Hematopoietic multipotent progenitor cell treated with erythropoietin and hydrocortisone succinate and interleukin-3 and kit ligand, for 6 days (in vitro differentiated cells): ENCODE measurements around the gene COL5A1.
"Not testable (repeated sequence)": the region's sequence is repeated elsewhere in the genome, so short reads cannot be mapped to it uniquely, and the experiment has no call there.

Source experiments
- DNase-seq: peaks from one replicate; pipeline ENCODE4 v3.0.0-alpha.2; 2015

COL5A1 gene

GRCh38 chr9:134658378-134658955 lies 16.9 kb downstream of the COL5A1 start:
- DNase-seq, result no peak

GRCh38 chr9:134659688-134660131 lies 18.1 kb downstream of the COL5A1 start:
- no peak for DNase-seq

DNA sequence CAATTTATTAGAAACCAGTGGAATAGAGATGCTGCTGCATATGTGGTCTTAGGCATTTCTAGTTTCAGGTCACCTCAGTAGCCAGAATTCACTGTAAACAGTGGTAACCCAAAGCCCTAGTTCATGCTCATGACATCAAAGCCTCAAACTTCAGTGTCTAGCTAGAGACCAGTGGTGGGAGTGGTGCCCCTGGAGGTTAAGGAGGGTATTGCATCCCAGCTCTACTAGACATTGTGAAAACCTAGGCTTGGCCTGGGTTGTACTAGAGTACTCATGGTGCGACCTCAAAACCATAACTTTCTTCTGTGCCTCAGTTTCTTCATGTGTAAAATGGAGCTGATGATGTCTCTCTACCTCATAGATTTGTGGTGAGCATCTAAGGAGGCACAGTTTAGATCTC lies 18.8 kb downstream of the COL5A1 start:
- DNase-seq, result peak; percentile 32

DNA sequence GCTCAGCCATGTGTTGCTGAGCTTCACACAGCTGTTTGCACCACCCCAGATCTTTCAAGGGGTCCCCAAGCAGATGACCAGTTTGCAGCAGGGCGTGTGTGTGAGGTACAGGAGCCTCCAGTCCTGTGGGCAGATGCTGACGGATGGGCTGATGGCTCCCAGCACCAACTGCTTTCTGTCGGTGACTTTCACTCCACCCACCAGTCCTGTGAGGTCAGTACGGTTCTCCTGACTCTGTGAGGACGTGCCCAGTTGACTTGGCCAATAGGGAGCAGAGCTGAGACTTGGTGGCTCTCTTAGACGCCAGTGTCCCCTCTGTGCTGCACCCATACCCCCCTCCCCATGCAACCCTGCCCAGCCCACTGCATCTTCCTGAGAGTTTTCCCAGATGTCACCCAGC lies 19.7 kb downstream of the COL5A1 start:
- no peak for DNase-seq

GRCh38 chr9:134661791-134662142 lies 20.2 kb downstream of the COL5A1 start:
- no peak for DNase-seq

DNA sequence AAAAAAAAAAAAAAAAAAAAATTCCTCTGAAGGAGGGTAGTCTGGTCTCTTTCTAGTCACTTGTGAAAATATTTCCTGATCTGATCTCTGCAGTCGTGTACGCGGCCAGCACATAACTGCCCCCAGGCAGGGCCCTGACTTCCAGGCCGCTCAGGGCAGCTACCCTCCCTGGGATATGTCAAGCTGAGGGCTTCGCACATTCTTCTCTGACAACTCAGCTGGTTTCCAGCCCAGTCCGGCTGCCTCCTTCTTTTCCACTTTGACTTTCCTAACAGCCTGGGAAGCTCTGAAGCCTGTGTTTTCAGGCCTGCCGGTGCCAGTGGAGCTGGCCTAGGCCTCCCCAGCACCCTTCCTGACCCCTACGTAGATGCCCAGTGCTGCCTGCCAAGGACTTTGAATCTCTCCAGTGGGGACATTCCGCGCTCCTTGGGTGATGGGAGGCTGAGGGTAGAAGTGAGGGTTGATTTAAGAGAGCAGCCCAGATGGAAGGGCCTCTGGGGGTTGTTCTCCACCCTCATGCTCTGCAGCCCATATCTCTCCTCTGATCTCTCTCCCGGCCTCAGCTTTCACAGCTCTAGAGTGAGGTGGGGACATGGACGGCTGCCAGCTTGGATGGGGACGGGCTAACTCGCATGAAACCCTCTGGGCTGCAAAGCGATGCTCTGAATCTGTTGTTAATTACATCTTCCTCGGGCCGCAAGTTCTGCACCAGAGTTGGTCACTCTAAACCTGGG lies 20.7 kb downstream of the COL5A1 start:
- no peak for DNase-seq

GRCh38 chr9:134663084-134663483 lies 21.5 kb downstream of the COL5A1 start:
- DNase-seq, result no peak

GRCh38 chr9:134663753-134664415 lies 22.3 kb downstream of the COL5A1 start:
- DNase-seq, result no peak

DNA sequence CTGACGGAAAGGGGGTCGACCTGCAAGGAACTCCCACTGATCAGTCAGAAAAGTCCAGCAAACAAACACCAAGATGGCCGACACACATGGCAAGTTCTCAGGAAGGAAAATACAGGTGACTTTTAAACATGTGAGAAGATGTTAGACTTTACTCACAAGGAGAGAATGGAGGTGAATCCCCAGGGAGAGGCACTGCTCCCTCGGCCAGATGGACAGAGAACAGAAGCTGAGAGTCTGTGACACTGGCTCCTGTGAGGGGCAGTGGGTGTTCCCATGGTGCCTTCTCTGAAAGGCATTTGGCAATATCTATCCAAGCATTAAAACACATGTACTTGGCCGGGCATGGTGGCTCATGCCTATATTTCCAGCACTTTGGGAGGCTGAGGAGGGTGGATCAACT lies 22.8 kb downstream of the COL5A1 start:
- DNase-seq, result no peak

- no peak for DNase-seq
Observed at GRCh38 chr9:134666208-134666607, 24.6 kb downstream of the COL5A1 start.

DNA sequence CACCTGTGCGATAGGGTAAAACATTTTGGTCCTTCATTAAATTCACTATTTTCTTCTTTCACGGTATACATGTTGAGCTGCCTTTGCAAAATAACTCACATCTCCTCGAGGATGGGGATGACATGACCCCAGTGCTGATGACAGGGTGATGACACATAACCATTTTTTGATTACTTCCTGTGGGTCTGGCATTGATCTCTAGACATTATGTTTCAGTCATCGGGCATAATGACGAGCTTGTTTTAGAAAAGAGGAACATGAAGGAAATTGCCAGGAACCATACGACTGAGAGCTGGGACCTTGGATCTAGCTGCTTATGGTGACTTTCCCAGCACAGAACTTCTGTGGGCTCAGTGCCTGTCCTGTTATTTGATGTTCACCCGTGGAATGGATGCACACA lies 25.2 kb downstream of the COL5A1 start:
- no peak for DNase-seq

DNA sequence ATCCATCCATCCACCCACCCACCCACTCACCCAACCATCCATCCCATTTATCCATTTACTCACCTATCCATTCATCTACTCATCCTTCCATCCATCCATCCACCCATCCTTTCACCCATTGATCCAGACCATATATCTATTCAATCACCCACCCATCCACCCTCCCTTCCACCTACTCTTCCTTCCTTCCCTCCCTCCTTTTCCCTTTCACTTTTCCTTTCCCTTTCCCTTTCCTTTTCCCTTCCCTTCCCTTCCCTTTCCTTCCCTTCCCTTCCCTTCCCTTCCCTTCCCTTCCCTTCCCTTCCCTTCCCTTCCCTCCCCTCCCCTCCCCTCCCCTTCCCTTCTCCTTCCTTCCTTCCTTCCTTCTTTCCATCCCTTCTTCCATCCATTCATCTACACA lies 27.4 kb downstream of the COL5A1 start:
- not testable (repeated sequence) for DNase-seq

DNA sequence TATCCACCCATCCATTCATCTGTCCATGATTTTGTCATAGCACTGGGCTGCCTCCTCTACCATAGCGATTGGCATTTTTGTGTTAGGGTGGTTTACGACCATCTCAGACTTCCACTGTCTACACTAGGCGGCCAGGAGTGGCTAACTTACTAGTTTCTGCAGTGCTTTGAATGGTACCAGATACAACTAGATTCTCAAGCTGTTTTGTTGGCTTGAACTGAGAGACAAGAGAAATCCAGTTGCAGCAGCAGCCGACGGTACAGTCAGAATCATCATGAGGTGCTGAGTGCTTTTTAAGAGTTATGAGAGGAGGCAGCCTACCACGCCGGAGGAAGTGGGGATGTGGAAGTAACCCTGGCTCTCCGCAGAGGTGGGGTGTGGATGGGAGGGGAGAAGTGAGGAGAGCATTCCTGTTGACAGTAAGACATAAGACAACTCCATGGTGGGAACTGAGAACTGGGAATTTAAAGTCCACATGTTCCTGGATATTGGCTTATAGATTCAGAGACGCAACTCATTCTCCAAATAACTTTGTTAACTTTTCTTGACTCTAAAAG lies 27.9 kb downstream of the COL5A1 start:
- DNase-seq, result no peak

DNA sequence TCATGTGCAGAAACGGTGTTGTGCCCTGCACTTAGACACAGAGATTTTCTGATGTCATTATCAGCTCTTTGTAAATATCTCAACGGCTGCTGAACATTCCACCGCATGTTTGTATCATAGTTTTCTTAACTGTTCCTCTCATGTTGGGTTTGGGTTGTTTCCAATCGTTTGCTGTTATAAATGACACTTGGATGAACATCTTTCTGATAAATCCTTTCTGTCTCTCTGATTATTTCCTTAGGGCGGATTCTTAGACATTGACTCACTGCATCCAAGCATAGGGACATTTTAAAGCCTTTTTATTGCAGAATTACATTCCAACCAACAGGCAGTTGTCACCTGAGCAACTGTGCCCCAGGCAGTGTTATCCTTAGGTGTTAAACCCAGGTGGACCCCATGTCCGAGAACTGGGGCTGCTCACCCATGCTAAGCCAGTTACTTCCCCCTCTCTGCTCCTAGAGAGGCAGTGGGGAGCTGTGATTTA lies 28.5 kb downstream of the COL5A1 start:
- DNase-seq, result no peak

DNA sequence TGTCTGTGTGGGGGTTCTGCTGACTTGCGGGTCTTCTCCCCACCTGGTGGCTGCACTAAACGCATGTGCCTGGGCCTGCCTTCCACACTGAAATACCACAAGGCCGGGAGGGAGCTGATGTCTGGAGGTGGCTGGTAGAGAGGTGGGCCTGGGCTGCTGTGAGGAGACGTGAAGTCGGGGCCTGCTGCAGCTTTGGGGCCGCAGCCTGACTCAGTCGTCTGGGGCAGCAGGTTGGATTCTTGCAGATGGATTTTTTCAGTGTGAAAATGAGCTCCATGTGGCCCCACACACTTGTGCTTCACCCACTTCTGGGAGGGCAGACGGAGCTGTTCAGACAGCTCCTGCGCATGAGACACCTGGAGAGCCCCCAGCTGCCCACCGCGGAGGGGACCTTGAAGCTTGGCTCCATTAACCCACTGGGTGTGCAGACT lies 29.3 kb downstream of the COL5A1 start:
- DNase-seq, result no peak

GRCh38 chr9:134671341-134672113 lies 29.9 kb downstream of the COL5A1 start:
- DNase-seq, result no peak

DNA sequence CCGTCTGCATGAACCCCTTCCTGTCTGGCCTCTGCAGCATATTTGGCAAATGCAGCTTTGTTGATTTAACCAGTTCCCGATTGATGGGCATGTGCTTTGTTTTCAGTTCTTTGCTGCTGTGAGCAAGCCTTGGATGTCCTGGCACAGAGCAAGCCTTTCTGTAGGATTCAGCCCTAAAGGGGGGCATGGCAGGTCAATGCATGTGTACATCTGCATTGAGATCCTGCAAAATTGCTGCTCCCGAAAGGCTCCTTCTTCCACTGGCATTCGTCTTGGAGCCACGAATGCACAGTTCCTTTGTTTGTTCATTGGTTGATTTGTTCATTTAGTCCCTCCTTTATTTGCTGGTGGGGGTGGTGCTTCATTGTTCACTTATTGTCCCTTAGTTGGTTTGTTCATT lies 34.8 kb downstream of the COL5A1 start:
- DNase-seq, result no peak

DNA sequence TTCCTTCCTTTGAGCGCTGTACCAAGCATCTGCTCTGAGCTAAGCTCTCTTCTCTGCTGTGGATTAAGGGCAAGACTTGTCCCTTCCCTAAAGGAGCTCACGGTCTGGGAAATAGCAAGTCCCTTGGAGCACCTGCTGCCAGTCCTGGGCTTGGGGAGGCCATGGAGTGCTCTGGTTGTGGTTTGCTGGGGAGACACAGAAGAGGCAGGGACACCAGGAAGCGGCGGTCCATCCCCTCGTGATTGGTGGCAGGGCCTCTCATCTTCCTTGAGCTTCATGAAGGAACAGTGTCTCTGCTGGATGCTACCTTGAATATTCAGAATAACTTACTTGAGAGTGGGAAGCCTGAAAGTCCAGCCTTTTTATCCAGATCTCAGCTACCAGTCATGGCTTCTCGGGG lies 35.3 kb downstream of the COL5A1 start:
- no peak for DNase-seq

DNA sequence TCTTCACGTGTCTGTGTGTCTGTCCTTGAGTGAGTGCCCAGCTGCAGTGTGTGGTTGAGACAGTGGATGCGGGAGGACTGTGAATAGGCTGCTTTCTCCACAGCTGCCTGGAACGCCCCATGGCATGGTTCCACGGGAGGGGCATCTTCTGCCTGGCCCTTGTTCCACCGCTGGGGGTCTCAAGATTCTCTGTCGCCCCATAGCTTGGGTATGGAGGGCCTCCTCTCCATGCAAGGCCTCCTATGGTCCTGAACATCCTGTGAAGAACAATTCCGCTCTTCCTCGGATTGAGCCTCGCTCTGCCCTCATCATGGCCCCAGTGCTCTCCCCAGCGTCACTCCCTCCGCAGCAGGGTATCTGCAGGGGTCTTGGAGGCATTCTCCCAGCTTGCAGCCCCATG lies 36.1 kb downstream of the COL5A1 start:
- no peak for DNase-seq

DNA sequence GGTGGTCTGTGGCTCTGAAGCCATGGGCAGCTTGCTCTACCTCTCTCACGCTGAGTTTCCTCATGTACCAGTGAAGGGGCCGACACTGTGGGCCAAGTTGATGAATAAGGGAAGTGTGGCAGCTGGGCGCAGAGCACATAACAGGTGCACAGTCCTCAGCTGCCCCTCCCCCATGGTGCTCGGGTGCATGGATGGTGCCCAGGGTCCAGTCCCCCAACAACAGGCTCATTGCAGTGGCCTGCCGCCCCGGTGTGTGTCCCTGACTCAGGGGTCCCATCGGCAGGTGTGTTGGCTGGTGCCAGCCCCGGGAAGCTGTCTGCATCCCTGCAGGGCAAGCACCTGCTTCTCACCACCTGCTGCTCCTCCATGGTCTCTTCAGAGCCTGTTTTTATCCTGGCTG lies 36.6 kb downstream of the COL5A1 start:
- DNase-seq, result no peak

GRCh38 chr9:134678666-134679443 lies 37.3 kb downstream of the COL5A1 start:
- no peak for DNase-seq
